Stimulated activated CD8-positive, alpha-beta memory T cell treated with anti-CD3 and anti-CD28 coated beads, Interleukin-15, amount 100 ng/mL, for 24 hours (primary cell): ENCODE results near the gene HNF4A.

ENCODE experiments used
- DNase-seq: peaks from one replicate; pipeline ENCODE4 v3.0.0-alpha.2; 2020; ENCODE audit warnings: low read depth

The HNF4A gene

DNA sequence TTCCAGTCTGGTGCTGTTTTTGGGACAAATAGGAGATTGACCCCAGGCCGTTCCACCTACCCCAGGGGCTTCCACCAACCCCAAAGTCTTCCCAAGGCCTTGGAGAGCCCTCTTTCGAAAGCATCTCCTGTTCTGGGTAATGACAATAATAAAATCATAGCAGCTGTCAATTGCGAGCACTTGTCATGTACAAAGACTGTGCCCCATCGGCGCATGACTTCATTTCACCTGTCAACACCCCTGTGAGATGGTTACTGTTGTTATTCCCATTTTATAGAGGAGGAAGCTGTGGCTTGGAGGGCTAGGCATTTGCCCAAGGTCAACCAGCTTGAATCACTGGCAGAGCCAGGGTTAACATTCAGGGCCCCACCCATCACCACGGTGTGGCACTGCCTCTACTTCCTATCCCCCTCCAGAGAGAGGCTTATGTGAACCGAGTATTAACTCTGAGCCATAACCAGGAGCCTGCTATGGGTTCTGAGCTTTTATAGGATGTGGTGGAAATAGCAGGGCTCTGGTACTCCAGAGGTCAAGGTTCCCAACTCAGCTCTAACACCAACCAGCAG is 51.2 kb downstream of the HNF4A start:
- no peak for DNase-seq

DNA sequence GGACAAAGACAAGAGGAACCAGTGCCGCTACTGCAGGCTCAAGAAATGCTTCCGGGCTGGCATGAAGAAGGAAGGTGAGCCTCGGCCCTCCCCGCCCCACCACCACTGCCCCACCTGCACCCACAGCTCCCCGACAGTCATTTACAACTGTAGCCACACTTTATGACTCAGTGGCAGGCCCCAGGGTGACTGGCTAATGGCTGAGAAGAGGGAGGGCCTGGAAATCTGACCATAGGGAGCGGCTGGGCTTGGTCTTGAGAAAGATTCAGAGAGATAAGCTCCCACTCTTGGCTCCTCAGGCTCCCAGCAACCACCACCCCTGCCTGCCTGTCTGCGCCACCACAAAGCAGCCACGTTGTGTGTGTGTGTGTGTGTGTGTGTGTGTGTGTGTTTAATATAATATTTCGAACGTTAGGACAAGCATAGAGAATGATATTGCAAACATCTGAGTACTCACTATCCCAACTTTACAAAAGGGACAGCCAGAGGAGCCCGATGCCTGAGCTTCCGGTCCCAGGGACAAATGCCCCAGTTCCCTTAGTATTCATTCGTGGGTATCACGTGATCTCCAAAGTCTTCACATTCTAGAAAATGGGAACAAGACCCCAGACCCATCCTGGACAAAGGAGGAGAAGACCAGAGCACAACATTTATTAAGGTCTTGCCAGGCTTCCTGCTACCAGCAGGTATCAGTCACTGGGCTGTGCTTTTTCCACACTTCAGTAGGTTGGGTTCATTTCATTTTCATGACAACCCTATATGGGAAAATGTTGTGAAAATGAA is 52.1 kb downstream of the HNF4A start:
- DNase-seq: no peak

DNA sequence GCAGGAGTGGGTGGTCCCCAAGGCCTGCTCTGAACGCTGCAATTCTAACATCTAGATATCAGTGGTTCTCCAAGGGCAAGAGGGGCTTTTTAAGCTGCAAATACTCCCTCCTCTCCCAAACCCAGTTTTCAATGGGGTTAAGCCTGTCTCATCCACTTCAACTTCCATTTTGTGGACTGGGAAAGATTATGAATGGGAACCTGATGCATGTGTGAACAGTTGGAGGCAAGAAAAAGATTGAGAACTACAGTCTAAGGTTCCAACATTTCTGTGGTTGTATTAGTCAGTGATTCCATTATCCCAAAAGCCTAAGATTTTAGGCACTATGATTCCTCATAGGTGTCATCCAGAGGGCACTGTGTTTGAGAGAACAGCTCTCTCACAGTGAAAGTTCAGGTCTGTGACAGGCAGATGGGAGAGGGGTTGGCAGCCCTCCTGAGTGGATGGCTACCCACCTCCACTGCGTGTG is 53.7 kb downstream of the HNF4A start:
- DNase-seq: no peak

DNA sequence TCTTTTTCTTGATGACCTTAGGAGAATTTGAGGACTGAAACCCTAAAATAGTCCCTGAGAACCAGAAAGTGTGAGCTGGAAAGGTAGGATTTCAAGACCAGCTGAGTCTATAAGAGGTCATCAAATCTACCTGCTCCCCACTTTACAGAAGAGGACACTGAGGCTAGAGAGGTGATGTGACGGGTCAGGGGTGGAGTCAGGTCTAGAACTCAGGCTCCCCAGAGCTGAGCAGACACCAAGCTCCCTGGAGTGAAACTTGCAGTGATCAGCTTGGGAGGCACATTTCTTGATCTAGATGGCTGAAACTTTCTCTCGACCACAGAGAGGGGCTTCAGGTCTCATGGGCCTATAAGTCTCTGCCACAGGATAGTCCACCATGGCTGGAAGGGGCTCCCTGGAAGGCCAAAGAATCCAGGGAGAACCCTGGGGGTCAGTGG is 55.1 kb downstream of the HNF4A start:
- DNase-seq: no peak

DNA sequence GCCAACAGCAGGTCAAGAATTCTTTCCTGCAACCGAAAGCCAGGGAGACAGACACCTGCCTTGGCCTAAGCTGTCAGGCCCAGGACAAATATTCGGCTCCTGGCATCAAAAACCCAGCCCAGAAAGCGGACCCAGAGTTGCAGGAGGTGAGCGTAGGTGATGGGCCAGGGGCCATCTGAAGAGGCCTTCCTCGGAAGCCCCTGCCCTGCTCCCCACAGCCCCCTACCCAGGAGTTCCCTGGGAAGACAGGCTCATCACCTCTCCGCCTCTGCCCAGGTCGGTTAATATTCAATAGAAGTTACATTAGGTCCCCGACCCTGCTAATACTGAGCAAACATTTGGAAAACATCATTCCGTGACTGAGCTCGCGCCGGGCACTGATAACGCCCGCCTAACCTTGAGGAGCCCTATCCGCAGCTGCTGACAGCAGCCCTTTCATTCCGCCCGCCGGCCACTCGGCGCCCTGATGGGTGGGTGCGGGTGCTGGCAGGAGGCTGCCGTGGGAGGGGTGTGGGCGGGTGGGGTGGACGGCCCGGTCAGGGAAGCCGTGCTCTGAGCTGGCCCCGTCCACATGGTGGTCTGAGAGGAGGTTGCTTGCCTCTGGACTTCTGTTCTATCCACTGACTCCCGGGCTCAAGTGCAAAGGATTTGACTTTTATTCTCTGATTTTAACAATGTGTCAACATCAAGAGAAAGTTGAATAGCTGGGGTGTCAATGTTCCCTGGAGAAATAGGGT is 55.7 kb downstream of the HNF4A start:
- no peak for DNase-seq

DNA sequence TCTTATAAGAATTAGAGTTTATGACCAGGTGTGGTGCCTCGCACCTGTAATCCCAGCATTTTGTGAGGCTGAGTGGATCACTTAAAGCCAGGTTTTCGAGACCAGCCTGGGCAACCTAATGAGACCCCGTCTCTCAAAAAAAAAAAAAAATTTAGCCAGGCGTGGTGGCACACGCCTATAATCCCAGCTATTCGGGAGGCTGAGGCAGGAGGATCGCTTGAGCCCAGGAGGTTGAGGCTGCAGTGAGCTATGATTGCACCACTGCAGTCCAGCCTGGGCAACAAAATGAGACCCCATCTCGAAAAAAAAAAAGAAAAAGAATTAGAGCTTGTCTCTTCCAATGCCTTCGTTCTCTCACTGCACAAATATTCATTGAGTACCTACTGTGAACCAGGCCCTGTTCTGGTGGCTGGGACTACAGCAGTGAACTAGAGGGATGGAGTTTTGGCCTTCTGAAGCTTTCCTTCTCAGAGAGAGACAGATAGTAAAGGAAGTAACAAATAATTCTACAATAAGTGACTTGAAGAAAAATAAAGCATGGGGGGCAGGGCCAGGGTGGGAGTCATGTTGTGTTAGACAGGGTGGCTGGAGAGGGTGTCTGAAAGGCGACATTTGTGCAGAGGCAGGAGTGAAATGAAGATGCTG is 56.4 kb downstream of the HNF4A start:
- DNase-seq: no peak

DNA sequence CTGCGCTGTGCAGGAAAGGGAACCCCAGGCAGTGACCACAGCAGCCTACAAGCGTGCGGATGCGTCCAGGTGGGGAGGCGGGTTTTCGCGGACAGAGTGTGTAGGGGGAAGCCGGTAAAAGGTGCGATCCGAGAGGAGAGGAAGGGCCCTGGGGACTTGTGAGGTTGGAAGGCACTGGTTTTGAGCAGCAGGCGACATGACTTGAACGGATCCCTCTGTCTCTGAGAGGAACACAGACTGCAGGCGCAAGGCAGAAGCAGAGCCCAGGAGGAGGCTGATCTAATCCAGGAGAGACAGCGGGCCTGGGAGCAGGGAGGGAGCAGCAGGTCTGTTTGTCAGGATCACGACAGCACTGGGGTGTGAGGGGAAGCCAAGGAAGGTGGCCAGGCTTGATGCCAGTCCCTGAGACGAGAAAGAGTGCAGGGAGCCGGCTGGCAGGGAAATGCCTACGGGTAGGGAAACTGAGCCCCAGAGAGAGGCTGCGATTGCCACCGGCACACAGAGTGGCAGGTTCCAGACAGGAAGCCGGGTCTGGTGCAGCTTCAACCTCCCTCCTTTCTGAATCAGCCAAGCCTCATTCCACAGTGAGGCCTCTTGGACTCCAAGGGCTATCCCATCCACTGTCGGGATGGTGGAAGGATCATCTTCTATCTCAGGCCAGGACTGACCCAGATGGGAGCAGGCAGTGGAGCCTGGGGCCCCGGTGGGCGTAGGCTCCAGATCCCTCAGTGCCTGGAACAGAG is 57.1 kb downstream of the HNF4A start:
- DNase-seq: no peak

DNA sequence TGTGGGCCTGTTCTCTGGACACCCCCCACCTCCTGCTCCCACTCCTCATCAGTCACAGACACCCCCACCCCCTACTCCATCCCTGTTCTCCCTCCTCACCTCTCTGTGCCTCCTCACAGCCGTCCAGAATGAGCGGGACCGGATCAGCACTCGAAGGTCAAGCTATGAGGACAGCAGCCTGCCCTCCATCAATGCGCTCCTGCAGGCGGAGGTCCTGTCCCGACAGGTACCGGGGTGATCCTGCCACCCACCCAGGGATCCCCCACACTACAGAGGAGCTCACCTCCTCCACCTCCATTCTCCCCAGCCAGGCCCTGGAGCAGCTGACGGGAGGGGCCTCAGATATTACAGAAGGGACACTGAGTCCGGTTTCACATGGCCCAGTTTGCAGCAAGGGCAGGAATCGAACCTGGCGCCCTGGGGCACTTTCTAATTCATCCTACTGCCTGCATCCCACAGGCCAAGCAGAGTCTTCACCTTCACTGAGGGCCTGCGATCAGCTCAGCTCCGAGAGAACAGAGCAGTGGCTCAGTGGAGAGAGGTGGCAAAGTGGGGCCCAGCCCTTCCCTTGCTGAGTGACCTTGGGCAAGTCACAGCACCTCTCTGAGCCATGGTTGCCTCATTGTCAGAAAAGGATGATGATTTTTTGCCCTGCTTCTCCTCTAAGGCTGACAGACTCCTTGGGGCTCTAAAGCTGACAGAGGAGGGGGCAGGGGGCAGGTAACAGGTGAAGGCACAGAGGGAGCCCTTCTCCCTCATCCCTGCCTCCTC is 58.3 kb downstream of the HNF4A start:
- no peak for DNase-seq

DNA sequence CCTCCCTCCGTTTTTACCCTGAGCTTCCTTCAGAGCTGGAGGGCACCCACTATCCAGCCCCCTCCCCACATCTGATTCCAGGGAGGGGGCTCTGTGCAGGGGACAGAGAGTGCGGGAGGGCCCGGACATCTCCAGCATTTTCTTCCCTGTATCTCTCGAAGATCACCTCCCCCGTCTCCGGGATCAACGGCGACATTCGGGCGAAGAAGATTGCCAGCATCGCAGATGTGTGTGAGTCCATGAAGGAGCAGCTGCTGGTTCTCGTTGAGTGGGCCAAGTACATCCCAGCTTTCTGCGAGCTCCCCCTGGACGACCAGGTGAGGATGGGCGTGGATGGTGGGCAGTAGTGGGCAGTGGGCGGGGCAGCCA is 58.8 kb downstream of the HNF4A start:
- no peak for DNase-seq

DNA sequence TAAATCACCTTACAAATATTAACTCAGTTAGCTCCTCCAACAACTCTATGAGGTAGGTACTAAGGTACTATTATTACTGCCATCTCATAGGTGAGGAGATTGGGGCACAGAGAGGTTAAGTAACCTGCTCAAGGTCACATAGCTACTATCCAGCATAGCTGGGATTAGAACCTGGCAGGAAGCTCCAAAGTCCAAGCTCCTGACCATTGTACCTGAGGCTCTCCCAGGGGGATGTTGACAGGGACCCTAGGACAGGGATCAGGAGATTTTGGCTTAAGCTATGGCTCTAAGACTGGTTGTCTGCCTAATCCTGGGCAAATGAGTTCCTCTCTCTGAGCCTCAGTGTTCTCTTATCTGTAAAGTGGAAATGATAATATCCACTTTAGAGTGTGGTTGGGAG is 59.3 kb downstream of the HNF4A start:
- DNase-seq: no peak

DNA sequence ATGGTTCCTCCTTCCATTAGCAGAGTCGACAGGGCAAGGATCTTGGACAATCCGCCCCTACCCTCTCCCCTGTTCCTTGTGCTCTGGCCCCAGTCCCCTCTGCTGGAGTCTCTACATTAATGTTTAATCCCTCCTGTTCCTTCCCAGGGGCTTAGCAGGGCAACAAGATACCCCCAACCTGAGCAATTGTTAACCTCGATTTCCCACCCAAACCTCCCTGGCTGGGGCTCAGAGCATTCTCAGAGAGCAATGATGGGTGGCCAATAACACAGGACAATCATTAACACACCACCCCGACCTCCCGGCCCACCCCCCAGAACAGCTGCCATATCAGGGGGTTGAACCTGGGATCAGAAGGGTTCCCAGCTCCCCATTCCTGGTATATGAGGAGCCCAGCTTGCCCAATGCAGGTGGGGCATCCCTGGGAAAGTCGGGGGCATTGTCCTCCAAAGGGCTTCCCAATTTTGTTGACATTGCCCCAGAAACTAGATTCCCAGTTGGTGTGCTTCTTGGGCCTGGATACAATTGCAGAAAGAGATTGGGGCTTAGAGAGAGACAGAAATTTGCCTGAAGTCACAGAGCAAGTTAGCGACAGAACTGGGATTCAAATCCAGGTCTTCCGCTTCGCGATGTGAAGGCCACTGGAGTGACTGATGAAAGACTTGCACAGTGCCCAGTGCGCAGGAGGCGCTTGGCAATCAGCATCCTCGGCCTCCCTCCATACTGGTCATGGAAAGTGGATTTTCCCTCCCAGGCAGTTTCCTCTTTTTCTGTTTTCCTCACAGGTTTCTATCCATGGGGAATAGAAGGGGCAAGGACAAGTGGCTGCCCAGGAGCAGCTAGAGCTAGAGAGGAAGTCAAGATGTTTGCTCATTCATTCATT is 60.6 kb downstream of the HNF4A start:
- no peak for DNase-seq

DNA sequence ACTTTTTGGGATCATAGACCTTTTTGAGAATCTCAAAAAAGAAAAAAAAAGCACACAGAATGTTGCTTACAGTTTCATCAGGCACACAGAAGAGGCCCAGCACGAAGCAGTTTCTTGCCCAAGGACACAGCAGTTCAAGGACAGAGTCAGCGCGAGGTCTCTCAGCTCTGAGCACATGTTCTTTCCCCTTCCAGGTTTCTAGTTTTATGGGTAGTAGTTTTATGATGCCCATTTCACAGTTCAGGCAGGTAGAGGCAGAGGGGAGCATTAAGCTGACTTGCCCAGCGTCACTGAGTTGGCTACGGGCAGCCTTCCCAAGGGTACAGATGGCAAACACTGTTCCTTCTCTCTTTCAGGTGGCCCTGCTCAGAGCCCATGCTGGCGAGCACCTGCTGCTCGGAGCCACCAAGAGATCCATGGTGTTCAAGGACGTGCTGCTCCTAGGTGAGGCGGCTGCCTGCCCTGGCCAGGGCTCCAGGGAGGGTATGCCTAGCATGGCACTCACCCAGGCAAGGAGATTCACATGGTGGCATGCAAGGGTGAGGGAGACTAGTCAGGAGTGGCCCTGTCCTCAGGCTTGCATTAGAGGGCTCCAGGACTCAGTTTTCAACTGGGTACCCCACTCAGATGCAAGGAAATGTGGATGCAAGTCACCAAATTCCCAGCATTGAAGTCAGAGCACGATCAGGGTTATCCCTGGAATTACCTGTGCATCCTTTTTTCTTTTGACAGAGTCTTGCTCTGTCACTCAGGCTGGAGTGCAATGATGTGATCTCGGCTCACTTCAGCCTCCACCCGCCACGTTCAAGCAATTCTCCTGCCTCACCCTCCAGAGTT is 62.8 kb downstream of the HNF4A start:
- no peak for DNase-seq

DNA sequence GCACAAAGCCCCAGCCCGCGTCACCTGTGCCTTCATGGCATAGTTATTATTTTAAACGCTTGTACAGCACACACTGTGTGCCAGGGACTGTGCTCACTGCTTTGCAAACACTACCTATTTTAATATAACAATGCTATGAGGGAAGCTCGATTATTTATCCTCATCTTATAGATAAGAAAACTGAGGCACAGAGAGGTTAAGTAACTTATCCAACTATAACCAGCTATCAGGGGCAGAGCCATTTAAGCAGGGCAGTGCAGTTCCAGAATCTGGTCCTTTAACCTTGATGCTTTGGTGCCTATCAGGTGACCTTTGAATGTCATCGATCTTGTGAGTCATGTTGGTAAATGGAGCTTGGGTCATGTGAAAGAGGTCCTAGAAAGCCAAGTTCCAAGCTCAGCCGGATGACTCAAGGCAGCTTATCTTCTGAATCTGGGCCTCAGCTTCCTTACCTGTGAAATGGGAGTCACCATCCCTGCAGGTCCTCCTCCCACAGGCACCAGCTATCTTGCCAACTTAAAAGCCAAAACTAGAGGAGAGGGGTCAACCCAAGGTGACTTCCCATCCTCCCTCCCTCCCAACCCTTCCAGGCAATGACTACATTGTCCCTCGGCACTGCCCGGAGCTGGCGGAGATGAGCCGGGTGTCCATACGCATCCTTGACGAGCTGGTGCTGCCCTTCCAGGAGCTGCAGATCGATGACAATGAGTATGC is 63.8 kb downstream of the HNF4A start:
- DNase-seq: no peak

DNA sequence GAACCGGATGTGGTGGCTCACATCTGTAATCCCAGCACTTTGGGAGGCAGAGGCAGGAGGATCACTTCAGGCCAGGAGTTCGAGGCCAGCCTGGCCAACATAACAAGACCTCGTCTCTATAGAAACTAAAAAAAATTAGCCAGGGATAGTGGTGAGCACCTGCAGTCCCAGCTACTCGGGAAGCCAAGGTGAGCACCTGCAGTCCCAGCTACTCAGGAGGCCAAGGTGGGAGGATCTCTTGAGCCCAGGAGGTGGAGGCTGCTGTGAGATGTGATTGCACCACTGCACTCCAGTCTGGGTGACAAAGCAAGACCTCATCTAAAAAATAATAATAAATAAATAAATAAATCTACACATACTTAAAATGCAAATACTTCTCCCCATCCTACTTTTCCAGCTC is 65.0 kb downstream of the HNF4A start:
- no peak for DNase-seq

DNA sequence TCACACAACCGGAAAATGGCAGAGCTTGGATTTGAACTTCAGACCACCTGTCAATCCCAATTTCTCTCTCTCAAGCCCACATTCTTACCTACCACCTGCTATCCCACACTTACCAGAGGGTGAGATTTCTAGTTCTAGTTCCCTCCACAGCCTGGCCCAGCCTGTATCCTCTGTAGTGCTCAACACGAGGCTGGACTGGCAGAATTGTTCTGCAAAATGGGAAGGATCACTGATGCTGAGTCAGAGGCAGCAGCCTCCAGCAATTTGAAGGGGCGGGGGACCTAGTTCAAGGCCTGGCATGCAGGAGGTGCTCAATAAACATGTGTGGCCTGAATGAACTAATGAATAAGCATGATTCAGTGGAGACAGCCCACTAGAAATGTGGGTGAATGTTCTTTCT is 66.6 kb downstream of the HNF4A start:
- DNase-seq: no peak

DNA sequence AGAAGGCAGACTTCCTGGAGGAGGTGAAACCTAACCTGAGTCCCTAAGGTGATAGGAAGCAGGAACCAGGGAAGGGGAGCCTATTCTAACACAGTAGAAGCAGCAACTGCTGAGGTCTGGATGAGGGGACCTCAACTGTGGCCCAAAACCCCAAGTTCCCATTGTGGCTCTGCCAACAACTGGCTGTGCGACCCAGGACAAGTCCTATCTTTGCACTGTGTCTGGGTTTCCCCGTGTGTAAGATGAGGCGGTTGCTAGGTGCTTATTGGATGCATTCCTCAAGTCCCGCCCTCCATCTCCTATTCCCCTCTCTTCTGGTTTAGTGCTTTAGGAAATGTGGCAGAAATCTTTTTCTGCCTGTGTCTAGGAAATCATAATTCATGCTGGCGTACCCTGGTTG is 68.0 kb downstream of the HNF4A start:
- no peak for DNase-seq

DNA sequence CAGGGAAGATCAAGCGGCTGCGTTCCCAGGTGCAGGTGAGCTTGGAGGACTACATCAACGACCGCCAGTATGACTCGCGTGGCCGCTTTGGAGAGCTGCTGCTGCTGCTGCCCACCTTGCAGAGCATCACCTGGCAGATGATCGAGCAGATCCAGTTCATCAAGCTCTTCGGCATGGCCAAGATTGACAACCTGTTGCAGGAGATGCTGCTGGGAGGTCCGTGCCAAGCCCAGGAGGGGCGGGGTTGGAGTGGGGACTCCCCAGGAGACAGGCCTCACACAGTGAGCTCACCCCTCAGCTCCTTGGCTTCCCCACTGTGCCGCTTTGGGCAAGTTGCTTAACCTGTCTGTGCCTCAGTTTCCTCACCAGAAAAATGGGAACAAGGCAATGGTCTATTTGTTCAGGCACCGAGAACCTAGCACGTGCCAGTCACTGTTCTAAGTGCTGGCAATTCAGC is 68.6 kb downstream of the HNF4A start:
- DNase-seq: no peak

DNA sequence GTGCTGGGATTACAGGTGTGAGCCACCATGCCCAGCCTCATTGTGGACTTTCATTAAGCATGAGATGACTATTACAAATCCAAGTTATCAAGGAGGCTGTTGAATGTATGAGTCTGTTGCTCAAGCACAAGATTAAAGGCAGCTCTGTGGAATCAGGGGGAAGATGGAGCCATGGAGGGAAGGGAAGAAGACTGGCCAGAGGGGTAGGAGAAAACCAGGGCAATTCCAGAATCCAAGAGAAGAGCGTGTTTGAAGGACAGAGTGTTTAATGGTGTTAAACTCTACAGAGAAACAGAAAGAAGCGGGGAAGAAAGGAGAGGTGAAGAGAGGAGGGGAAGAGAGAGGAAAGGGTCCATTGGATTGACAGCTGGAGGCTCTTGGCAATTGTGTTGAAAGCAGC is 70.4 kb downstream of the HNF4A start:
- DNase-seq: no peak
